ENCODE results near the gene GJA5. TPM values are rescaled to one million over a fixed set of nuclear protein-coding genes. Genes with fewer than 3 reads are reported as not detected.

GJA5 gene
- total RNA-seq, 3 donors from 2014 or later: 3.7 to 34.1 (median 4.2) TPM

GRCh38 chr1:147800804-147801203 lies 40.4 kb upstream of the GJA5 start:
- TF ChIP-seq CTCF (IDR thresholded peaks at IDR 0.05) (no peak), POLR2AphosphoS5 (IDR thresholded peaks at IDR 0.05) (no peak), POLR2A (IDR thresholded peaks at IDR 0.05) (no peak)
- Histone ChIP-seq H3K9me3 (no peaks in the 10 kb centered on the region), H3K36me3 (no peaks in the 10 kb centered on the region), H3K4me1 (no peaks in the 10 kb centered on the region), H3K27me3 (no peaks in the 10 kb centered on the region), H3K4me3 (no peak overlapping the region), H3K27ac (no peak overlapping the region)
- intact Hi-C loops (cut with DNase I; ENCODE audit: low total_unique reads): no loop called here
- no peak for DNase-seq (ENCODE audit: low spot score in 2 of 2)

- no peaks in the 10 kb centered on the region for H3K9me3 ChIP-seq
- no peak overlapping the region for H3K27ac ChIP-seq
- TF ChIP-seq CTCF (IDR thresholded peaks at IDR 0.05) (no peak), POLR2AphosphoS5 (IDR thresholded peaks at IDR 0.05) (no peak)
- intact Hi-C loops (cut with DNase I; ENCODE audit: low total_unique reads): no loop called here
- DNase-seq (ENCODE audit: low spot score in 2 of 2): no peak
- no peak overlapping the region for H3K4me3 ChIP-seq
- no peaks in the 10 kb centered on the region for H3K4me1 ChIP-seq
- H3K27me3 ChIP-seq: no peaks in the 10 kb centered on the region
- H3K36me3 ChIP-seq: no peaks in the 10 kb centered on the region
Measured at GRCh38 chr1:147798731-147799130, 38.3 kb upstream of the GJA5 start.

GRCh38 chr1:147794570-147794969 lies 34.2 kb upstream of the GJA5 start:
- H3K4me1 ChIP-seq: no peaks in the 10 kb centered on the region
- no peak for TF ChIP-seq CTCF (IDR thresholded peaks at IDR 0.05)
- TF ChIP-seq POLR2A (IDR thresholded peaks at IDR 0.05): no peak
- TF ChIP-seq POLR2AphosphoS5 (IDR thresholded peaks at IDR 0.05): no peak
- H3K4me3 ChIP-seq: no peak overlapping the region
- H3K27ac ChIP-seq: no peak overlapping the region
- no peaks in the 10 kb centered on the region for H3K36me3 ChIP-seq
- intact Hi-C loops (cut with DNase I; ENCODE audit: low total_unique reads): no loop called here
- no peaks in the 10 kb centered on the region for H3K27me3 ChIP-seq
- H3K9me3 ChIP-seq: no peaks in the 10 kb centered on the region
- no peak for DNase-seq (ENCODE audit: low spot score in 2 of 2)

GRCh38 chr1:147791876-147792275 lies 31.5 kb upstream of the GJA5 start:
- no peak overlapping the region for H3K27ac ChIP-seq
- H3K9me3 ChIP-seq: no peaks in the 10 kb centered on the region
- H3K4me3 ChIP-seq: no peak overlapping the region
- no peak for DNase-seq (ENCODE audit: low spot score in 2 of 2)
- intact Hi-C loops (cut with DNase I; ENCODE audit: low total_unique reads): no loop called here
- H3K4me1 ChIP-seq: no peaks in the 10 kb centered on the region
- H3K36me3 ChIP-seq: no peaks in the 10 kb centered on the region
- no peaks in the 10 kb centered on the region for H3K27me3 ChIP-seq
- TF ChIP-seq POLR2AphosphoS5 (IDR thresholded peaks at IDR 0.05) (no peak), POLR2A (IDR thresholded peaks at IDR 0.05) (no peak), CTCF (IDR thresholded peaks at IDR 0.05) (no peak)

GRCh38 chr1:147787765-147788164 lies 27.4 kb upstream of the GJA5 start:
- intact Hi-C loops (cut with DNase I; ENCODE audit: low total_unique reads): no loop called here
- Histone ChIP-seq H3K27me3 (no peaks in the 10 kb centered on the region), H3K9me3 (no peaks in the 10 kb centered on the region), H3K4me1 (no peaks in the 10 kb centered on the region), H3K27ac (no peak overlapping the region), H3K4me3 (no peak overlapping the region), H3K36me3 (no peaks in the 10 kb centered on the region)
- TF ChIP-seq CTCF (IDR thresholded peaks at IDR 0.05): no peak
- no peak for TF ChIP-seq POLR2A (IDR thresholded peaks at IDR 0.05)
- no peak for TF ChIP-seq POLR2AphosphoS5 (IDR thresholded peaks at IDR 0.05)
- DNase-seq (ENCODE audit: low spot score in 2 of 2): no peak

All from breast epithelium (tissue), 4 donors.